T47D (cell line): ENCODE measurements around the gene POMZP3.
"Not testable (repeated sequence)": the region's sequence is repeated elsewhere in the genome, so short reads cannot be mapped to it uniquely, and the experiment has no call there.

Source experiments
- DNase-seq, 2 experiments: peaks; one replicate each; pipeline versions ENCODE4 v3.0.0 to v3.0.0-alpha.2; 2011 to 2012; ENCODE audit warnings: low read depth in 1 of 2, low spot score in 1 of 2
- in situ Hi-C: cut with HindIII; loops from 2 replicates; pipeline ENCODE4 v1.10.0; 2016; ENCODE audit warnings: low sequenced_read_pairs, low pct_unique_long_range_greater_than_20kb

Gene POMZP3

DNA sequence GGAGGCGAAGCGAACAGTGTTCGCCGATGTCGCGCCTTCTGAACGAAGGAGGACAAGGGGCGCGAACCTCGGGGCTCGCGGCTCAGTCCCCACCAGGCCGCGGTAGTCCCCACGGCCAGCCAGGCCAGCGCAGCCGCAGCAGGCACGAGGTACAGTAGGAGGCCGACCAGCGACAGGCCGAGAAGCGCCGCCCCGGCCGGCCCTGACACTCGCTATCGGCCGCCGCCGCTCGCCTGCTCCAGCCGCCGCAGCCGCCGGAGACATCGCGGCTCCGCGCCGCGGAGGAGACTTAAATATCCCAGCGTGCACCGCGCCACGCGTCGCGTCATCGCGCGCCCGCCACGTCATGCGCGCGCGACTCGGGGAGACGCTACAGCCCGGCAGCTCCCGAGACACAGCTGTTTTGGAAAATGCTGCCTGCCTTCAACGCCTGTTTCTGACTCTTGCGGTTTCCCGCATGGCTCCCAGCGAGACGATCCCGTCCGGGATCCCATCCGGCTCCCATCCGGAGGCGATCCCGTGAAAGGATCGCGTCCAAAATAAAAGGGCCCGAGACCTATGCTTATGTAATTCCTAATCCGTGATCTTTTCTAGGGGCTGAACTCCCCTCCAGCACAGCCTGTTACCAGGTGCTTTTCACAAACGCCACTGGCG lies at the start of gene POMZP3:
Gene POMZP3 (minus strand): TSS at position 291 of the 654 bp plus-strand sequence. CDS start 1,215 bp downstream, outside the sequence.
- DNase-seq, result peak in 1 of 2 experiments; percentile 31
- in situ Hi-C loops, result not testable (repeated sequence)

DNA sequence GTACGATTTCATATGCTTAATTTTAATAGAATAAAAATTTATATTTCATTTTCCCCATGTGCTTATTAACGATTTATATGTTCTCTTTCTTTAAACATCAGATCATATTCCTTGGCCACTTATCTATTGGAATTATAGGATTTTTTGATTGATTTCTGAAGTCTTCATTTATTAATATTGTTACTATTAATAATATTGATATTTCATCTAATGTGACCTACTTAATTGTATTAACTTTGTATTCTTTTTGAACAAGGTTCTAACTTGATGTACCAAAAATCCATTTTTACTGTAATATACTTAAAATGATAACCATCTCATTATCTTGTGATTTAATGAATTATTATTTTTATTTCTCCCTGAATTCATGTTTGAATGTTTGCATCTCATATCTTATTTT lies 48.7 kb upstream of the POMZP3 start:
- DNase-seq, in situ Hi-C loops: not testable (repeated sequence)

DNA sequence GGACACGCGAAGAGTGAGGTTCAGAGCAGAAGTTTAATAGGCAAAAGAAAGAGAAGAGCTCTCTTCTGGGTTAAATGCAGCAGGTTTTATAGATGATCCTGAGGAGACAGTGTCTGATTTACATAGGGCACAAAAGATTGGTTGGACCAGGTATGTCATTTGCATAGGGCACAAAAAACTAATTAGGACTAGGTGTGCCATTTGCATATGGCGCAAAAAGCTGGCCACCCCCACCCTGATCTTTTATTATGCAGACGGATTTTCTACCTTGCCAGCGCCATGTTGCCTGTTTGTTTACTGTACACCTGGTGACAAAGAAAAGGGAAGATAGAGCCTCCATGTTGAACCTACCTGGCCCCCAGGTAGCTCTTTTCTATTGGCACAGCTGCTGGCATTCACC lies 46.3 kb upstream of the POMZP3 start:
- in situ Hi-C loops, result not testable (repeated sequence)
- DNase-seq, result peak in 1 of 2 experiments; percentile 21

DNA sequence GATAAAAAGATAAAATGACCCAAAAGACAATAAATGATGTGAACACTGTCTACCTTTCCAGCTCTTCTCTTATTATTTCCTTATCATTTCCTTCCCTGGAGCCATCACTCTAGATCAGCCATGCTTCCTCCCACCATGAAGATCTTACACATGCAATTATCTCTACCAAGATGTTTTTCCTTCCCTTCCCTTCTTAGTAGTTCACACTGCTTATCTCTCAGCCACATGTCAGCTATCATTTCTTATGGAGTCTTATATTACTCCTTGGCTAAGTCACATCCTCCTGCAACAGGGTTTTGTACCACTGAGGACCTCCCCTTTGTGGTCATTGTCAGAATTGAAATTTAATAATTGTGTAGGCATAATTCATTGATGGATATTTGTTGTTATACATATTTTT lies 32.1 kb upstream of the POMZP3 start:
- DNase-seq, in situ Hi-C loops: not testable (repeated sequence)

DNA sequence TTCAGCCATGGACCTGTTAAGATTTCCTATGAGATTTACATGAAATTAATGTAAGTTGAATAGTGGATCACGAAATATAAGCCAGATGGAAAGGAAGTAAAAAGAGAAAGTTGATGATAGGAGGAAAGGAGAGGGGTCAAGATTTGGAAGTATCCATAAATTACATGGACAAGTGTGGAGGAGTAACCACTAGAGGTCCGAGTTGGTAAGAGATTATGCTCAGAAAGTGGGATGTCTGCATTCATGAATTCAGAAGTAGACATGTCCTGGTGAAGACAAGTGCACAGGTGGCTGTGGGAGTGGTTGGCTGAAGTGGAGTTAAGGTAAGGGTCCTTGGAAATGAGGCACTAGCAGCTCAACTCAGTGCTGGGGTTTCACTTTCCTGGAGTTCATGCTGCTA lies 29.3 kb upstream of the POMZP3 start:
- peak in 1 of 2 experiments; percentile 42 for DNase-seq
- in situ Hi-C loops, result not testable (repeated sequence)

DNA sequence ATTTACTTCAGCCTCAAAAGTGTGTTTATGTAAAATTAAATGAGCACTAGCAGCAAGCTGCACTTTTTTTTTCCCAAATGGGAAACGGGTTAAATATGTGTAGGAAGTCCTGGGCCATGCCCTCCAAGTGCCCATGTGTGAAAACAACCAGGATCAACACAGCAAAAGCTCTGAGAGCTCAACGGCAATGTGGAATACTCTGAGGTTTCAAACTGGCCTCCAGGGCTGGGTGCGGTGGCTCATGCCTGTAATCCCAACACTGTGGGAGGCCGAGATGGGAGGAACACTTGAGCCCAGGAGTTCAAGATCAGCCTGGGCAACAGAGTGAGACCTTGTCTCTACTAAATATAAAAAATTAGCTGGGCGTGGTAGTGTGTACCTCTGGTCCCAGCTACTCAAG lies 15.5 kb upstream of the POMZP3 start:
- in situ Hi-C loops, DNase-seq: not testable (repeated sequence)

DNA sequence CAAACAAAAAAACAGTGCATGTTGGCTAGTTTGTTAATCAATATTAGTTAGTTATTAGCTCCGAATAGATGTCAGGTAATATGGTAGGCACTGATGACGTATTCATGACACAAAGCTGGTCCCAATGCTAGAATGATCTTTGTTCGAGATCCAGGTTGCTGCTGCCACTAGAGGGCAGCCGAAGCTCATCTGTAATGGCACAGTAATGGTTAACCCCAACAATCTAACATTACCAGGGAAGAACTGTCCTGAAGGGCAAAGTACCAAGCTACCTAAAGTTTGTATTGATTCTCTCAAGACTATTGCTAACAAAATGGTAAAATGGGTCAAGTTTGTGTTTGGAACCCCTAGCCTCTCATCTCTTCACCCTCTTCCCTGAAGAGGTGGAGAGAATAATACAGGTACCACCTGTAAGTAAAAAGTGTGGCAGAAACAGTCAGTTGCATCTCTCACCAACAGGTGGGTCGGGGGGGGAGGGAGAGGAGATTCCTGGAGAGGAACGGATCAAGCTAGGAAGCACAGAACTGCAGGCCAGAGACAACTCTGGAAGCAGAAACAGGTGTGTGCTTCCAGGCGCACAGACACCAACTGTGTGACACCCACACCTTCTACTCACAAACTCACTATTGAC lies 10.1 kb upstream of the POMZP3 start:
- DNase-seq, result peak in 1 of 2 experiments; percentile 6

DNA sequence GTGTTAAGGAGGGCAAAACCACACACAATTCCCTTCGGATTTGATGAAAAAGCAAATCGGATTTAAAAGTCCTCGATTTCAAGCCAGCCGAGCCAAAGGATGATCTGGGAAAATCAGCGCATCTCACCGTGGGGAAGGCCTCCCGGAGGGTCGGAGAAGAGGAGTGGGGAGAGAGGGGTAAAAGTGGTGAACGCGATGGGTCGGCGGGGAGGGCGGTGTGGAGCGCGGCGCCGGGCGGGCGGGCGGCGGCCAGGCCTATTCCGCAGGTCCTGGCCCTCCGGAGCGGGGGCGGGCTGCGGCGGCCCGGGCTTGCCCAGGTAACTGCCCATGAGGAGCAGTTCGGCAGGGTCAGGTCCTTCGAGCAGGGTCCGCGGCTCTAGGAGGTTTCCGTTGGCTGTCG lies 498 bp downstream of the POMZP3 start:
- DNase-seq, result not testable (repeated sequence)

More for the DNA sequence above, 10.1 kb upstream of the POMZP3 start:
- in situ Hi-C loops, result not testable (repeated sequence)

DNA sequence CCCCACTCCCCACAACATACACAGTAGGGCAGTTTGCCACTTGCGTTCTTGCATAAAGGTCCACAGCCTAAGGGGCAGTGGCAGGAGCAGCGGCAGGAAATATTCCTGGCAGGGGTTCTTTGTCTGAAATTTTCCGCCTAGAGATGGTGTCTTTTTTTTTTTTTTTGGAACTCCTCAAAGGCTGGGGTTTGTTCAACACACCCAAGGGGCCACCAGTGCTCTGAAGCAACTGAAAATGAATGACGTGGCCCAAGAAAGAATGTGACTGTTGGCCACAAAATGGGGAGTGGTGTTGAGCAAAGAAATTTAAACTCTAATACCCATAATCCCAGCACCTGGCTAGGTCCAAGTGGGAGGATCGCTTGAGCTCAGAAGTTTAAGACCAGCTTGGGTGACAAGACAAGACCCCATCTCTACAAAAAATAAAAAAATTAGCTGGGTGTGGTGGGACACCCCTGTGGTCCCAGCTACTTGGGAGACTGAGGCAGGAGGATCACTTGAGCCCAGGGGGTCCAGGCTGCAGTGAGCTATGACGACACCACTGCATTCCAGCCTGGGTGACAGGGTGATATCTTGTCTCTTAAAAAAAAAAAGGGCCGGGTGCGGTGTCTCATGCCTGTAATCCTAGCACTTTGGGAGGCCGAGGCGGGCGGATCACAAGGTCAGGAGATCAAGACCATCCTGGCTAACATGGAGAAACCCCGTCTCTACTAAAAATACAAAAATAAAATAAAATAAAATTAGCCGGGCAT lies 7.5 kb downstream of the POMZP3 start:
- DNase-seq, in situ Hi-C loops: not testable (repeated sequence)

More for the DNA sequence above, 498 bp downstream of the POMZP3 start:
- in situ Hi-C loops, result not testable (repeated sequence)

DNA sequence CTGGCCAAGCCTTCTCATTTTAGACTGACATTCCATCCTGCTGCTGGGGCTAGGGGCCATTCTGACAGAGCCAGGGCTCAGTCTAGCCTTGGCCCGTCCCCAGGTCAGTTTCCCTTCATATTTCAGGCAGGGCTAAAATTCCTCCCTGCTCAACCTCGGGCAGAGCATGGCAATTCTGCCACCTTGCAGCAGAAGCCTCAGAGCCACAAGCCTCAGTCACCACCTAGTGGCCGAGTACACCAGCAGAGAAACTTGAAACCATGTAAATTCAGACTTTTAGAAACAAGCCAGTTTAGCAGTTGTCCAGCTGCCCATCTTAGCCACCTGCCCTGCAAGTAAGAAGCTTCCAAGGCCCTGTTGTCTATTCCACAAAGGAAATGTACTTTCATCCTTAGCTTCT lies 13.3 kb downstream of the POMZP3 start:
- in situ Hi-C loops, result not testable (repeated sequence)
- DNase-seq, result peak in 1 of 2 experiments; percentile 76

DNA sequence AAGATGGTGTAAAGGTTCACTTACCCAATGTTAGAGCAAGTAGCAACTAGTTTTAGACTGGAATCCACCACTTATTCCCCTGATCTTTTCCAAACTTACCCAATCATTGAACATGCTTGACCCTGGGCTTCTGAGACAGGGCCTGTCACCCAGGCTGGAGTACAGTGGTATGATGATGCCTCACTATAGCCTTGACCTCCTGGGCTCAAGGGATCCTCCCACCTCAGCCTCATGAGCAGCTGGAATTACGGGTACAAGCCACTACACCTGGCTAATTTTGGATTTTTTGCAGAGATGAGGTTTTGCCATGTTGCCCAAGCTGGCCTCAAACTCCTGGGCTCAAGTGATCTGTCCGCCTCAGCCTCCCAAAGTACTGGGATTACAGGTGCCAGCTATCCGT lies 14.8 kb downstream of the POMZP3 start:
- in situ Hi-C loops, DNase-seq: not testable (repeated sequence)

DNA sequence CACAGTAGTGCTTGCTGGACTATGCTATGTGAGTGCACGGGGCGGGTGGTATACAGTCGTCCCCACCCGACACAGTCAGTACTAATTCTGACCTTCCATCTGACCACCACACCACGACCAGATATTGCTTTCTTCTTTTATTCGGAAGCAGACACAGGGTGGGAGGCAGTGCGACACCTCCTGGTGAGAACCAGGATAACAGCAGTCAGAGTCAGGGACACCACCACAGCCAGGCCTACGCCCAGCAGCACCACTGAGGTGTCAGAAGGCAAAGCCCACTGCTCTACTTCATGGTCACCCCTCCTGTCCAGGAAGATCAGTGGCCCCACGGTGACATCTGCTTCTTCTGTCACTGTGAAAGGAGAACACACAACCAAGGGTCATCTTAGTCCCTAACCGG lies 17.2 kb downstream of the POMZP3 start:
- DNase-seq, in situ Hi-C loops: not testable (repeated sequence)

DNA sequence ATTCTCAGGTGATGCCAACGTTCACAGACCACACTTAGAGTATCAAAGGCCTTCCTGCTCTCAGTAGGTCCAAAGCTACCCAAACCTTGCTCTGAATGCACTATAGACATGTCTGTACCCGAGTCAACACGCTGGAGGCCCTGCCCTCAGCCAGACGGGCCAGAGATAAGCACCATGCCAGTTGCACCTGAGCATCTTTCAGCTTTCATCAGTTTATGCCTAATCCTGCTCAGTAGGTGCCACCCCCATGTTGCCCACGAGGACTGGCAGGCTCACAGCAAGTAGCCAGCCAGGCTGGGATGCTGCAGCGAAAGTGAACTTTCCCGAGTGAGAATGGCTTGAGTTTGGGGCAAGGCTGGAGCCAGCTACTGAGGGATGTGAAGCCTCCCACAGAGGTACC lies 18.6 kb downstream of the POMZP3 start:
- DNase-seq, in situ Hi-C loops: not testable (repeated sequence)

DNA sequence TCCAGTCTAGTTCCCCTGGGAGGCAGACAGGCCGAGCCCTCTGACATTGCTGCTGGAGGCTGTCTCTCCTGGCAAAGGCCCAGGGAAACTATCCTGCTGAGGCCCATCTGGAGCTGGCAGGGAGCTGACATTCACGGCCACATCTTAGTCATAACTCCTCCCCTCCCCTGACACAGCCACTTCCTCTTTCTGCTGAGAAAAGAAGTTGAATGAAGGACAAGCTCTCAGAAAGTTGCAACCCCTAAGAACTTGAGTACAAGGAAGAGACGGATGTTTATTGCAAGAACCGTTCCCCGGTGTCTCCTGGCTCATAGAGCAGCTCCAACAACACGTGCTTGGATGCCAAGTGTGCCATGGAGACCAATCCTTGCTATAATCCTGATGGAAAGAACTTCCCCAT lies 21.1 kb downstream of the POMZP3 start:
- in situ Hi-C loops, result not testable (repeated sequence)
- DNase-seq, result peak in 1 of 2 experiments; percentile 62

DNA sequence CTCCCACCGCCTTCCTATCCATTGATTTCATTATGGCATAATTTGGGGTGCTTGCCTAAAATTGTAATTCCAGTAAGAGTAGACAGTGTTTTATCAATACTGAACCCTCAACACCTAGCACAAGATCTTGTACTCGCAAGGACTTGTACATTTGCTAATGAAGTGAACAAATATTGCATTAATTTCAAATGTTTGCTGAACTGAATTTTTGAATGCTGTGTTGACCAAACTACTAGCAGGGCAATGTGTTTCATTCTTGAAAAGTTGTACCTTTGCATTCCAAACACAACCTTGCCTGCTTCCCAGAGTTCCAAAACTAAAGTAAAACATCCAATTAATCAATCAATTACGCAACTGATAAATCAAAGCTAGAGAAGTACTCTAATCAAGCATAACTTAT lies 26.4 kb downstream of the POMZP3 start:
- in situ Hi-C loops, DNase-seq: not testable (repeated sequence)

DNA sequence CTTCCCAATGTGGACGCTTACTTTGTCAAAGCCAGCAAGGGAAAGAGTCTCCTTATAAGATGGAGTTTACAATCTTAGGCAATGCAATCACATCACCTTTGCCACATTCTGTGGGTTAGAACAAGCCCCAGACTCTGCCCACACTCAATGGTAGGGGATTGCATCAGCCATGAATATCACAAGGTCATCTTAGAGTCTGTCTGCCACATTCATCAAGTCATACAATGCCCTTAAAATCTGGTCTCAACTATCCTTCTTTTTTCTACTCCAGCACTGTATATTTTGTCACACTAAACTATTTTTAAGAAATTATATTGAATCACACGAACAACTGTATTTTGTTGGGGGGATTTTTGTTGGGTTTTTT lies 27.0 kb downstream of the POMZP3 start:
- DNase-seq, in situ Hi-C loops: not testable (repeated sequence)

DNA sequence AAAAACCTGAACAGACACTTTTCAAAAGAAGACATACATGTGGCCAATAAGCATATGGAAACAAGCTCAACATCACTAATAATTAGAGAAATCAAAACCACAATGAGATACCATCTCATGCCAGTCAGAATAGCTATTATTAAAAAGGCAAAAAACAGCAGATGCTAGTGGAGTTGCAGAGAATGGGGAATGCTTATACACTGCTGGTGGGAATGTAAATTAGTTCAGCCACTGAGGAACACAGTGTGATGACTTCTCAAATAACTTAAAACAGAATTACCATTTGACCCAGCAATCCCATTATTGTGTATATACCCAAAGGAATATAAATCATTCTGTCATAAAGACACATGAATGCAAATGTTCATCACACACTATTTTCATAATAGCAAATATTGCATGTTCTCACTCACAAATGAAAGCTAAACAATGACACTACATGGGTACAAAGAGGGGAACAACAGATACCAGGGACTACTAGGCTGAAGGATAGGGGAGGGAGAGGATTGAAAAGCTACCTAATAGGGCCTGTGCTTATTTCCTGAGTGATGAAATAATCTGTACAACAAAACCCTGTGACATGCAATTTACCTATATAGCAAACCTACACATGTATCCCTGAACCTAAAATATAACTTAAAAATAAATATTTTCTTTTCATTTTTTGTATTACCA lies 28.4 kb downstream of the POMZP3 start:
- not testable (repeated sequence) for DNase-seq

DNA sequence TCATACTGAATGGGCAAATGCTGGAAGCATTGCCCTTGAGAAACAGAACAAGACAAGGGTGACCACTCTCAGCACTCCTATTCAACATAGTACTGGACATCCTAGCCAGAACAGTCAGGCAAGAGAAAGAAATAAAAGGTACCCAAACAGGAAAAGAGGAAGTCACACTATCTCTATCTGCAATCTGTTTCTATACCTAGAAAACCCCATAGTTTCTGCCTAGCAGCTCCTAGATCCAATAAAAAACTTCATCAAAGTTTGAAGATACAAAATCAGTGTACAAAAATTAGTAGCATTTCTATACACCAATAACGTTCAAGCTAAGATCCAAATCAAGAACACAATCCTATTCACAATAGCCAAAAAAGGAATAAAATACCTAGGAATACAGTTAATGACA lies 29.8 kb downstream of the POMZP3 start:
- in situ Hi-C loops, DNase-seq: not testable (repeated sequence)

More for the DNA sequence above, 28.4 kb downstream of the POMZP3 start:
- in situ Hi-C loops, result not testable (repeated sequence)
